Ascending aorta (tissue), 2 donors: Measurements from ENCODE around the gene IZUMO1. TPM values are rescaled to one million over a fixed set of nuclear protein-coding genes. Genes with fewer than 3 reads are reported as not detected.
"Not testable (repeated sequence)": the region's sequence is repeated elsewhere in the genome, so short reads cannot be mapped to it uniquely, and the experiment has no call there.

Source experiments
- DNase-seq, 2 donors: peaks; one replicate each; pipeline ENCODE4 v3.0.0-alpha.2; 2019; ENCODE audit warnings: low spot score in 2 of 2
- H3K27ac ChIP-seq, 2 donors: fragments of 200-600 bp; sonication (generic); one replicate each; pipeline ENCODE4 v1.5.1; 2016 to 2017; ENCODE audit warnings: mild to moderate bottlenecking in 1 of 2
- H3K27me3 ChIP-seq: fragments of 200-600 bp; sonication (generic); one replicate; pipeline ENCODE4 v1.5.1; 2017
- H3K36me3 ChIP-seq, 2 donors: fragments of 200-600 bp; sonication (generic); one replicate each; pipeline ENCODE4 v1.5.1; 2016
- H3K4me1 ChIP-seq, 2 donors: fragments of 200-600 bp; sonication (generic); one replicate each; pipeline ENCODE4 v1.5.1; 2016 to 2017; ENCODE audit warnings: mild to moderate bottlenecking in 1 of 2
- H3K4me3 ChIP-seq, 2 donors: fragments of 200-600 bp; sonication (generic); one replicate each; pipeline ENCODE4 v1.5.1; 2016 to 2017; ENCODE audit warnings: mild to moderate bottlenecking in 1 of 2
- H3K9me3 ChIP-seq, 2 donors: fragments of 200-600 bp; sonication (generic); one replicate each; pipeline ENCODE4 v1.5.1; 2016
- CTCF ChIP-seq, 3 experiments: fragments of 200-600 bp in 2 of 3; fragments of 450-650 bp in 1 of 3; sonication (generic) in 2 of 3; IDR thresholded peaks; one replicate each; pipeline ENCODE4 v1.5.1; 2016 to 2019; ENCODE audit warnings: antibody characterized with exemption in 3 of 3, mild to moderate bottlenecking in 1 of 3, moderate library complexity in 1 of 3
- intact Hi-C: fragments of 100-400 bp; cut with DNase I; formaldehyde crosslinking; loops from one replicate; pipeline ENCODE4 v1.15.1; 2023
- total RNA-seq: library from RNA; depleted of rRNA; stranded (reverse); fragments of >200 nt; gene quantifications from one replicate; pipeline ENCODE4 v1.1.0, GENCODE V29; 2016

Gene IZUMO1
- total RNA-seq, 1 donor from 2014 or later, result not detected

GRCh38 chr19:48772503-48772953 is 25.8 kb upstream of the IZUMO1 start:
- Histone ChIP-seq H3K4me3 (no peak overlapping the region), H3K4me1 (no peaks in the 10 kb centered on the region), H3K27ac (no peak overlapping the region), H3K27me3 (no peaks in the 10 kb centered on the region), H3K36me3 (no peaks in the 10 kb centered on the region), H3K9me3 (no peaks in the 10 kb centered on the region)
- intact Hi-C loops, result no loop called here
- TF ChIP-seq CTCF (IDR thresholded peaks at IDR 0.05), result no peak
- no peak for DNase-seq

GRCh38 chr19:48770734-48771472 is 24.2 kb upstream of the IZUMO1 start:
- Histone ChIP-seq H3K9me3 (no peaks in the 10 kb centered on the region), H3K36me3 (no peaks in the 10 kb centered on the region)
- TF ChIP-seq CTCF (IDR thresholded peaks at IDR 0.05), result no peak

GRCh38 chr19:48770266-48770665 is 23.6 kb upstream of the IZUMO1 start:
- intact Hi-C loops, result no loop called here
- no peak overlapping the region for H3K27ac ChIP-seq

More at GRCh38 chr19:48770734-48771472, 24.2 kb upstream of the IZUMO1 start:
- no peak for DNase-seq
- no peak overlapping the region for H3K4me3 ChIP-seq
- H3K27ac ChIP-seq, result no peak overlapping the region
- no peaks in the 10 kb centered on the region for H3K27me3 ChIP-seq
- intact Hi-C loops, result no loop called here
- H3K4me1 ChIP-seq, result no peaks in the 10 kb centered on the region

GRCh38 chr19:48768994-48769713 is 22.4 kb upstream of the IZUMO1 start:
- intact Hi-C loops, result no loop called here
- Histone ChIP-seq H3K27me3 (no peaks in the 10 kb centered on the region), H3K9me3 (no peaks in the 10 kb centered on the region), H3K27ac (no peak overlapping the region), H3K4me3 (no peak overlapping the region), H3K4me1 (no peaks in the 10 kb centered on the region), H3K36me3 (no peaks in the 10 kb centered on the region)
- no peak for DNase-seq
- no peak for TF ChIP-seq CTCF (IDR thresholded peaks at IDR 0.05)

More at GRCh38 chr19:48770266-48770665, 23.6 kb upstream of the IZUMO1 start:
- H3K4me3 ChIP-seq, result no peak overlapping the region
- H3K36me3 ChIP-seq, result no peaks in the 10 kb centered on the region
- no peak for DNase-seq
- no peaks in the 10 kb centered on the region for H3K27me3 ChIP-seq
- no peak for TF ChIP-seq CTCF (IDR thresholded peaks at IDR 0.05)
- H3K4me1 ChIP-seq, result no peaks in the 10 kb centered on the region
- H3K9me3 ChIP-seq, result no peaks in the 10 kb centered on the region

- H3K27ac ChIP-seq, H3K27me3 ChIP-seq, H3K9me3 ChIP-seq, H3K4me1 ChIP-seq, H3K4me3 ChIP-seq, H3K36me3 ChIP-seq, DNase-seq, intact Hi-C loops: not testable (repeated sequence)
Observed at GRCh38 chr19:48768171-48768753, 21.6 kb upstream of the IZUMO1 start.

- H3K27me3 ChIP-seq, intact Hi-C loops: not testable (repeated sequence)
Observed at GRCh38 chr19:48765816-48766215, 19.1 kb upstream of the IZUMO1 start.

More at GRCh38 chr19:48765816-48766215, 19.1 kb upstream of the IZUMO1 start:
- not testable (repeated sequence) for H3K27ac ChIP-seq, H3K4me1 ChIP-seq, H3K36me3 ChIP-seq, H3K4me3 ChIP-seq, DNase-seq, H3K9me3 ChIP-seq
